K562 (cell line): ENCODE results near the gene SLC2A4. TPM values are rescaled to one million over a fixed set of nuclear protein-coding genes. Genes with fewer than 3 reads are reported as not detected.

ENCODE experiments used
- ARID2 ChIP-seq: fragments of 450-650 bp; IDR thresholded peaks from 2 replicates; pipeline ENCODE4 v1.6.1; 2017; ENCODE audit warnings: antibody characterized with exemption, mild to moderate bottlenecking
- BRD4 ChIP-seq: fragments of 200-600 bp; sonication (generic); IDR thresholded peaks from 2 replicates; pipeline ENCODE4 v1.6.1; 2017; ENCODE audit warnings: inconsistent platforms
- CCAR2 ChIP-seq: fragments of 200-400 bp; formaldehyde crosslinking; IDR thresholded peaks from 2 replicates; pipeline ENCODE4 v1.6.1; 2017; ENCODE audit warnings: mild to moderate bottlenecking, low read depth, low read length
- CHD4 ChIP-seq: fragments of 200-600 bp; sonication (generic); IDR thresholded peaks from 3 replicates; pipeline ENCODE4 v1.6.1; 2012; ENCODE audit warnings: low read depth, mild to moderate bottlenecking, mixed read lengths, low read length, inconsistent platforms; ENCODE audit not compliant: insufficient read depth, insufficient replicate concordance, poor library complexity, severe bottlenecking
- CXXC5 ChIP-seq: fragments of 250-450 bp; sonication (Bioruptor Pico); IDR thresholded peaks from 2 replicates; pipeline ENCODE4 v1.8.0; 2022; ENCODE audit warnings: inconsistent platforms, mild to moderate bottlenecking, moderate library complexity
- FOSL1 ChIP-seq: fragments of 200-800 bp; sonication (Bioruptor generic); conservative IDR thresholded peaks from 2 replicates; pipeline ENCODE4 v1.6.1; 2016; ENCODE audit warnings: missing genetic modification characterization, missing compliant biosample characterization
- GABPB1 ChIP-seq: sonication (generic); formaldehyde crosslinking; IDR thresholded peaks from 2 replicates; pipeline ENCODE4 v1.8.0; 2022; ENCODE audit warnings: mild to moderate bottlenecking, missing genetic modification reagents
- NFIC ChIP-seq: fragments of 450-650 bp; IDR thresholded peaks from 2 replicates; pipeline ENCODE4 v1.6.1; 2017; ENCODE audit warnings: mild to moderate bottlenecking, inconsistent platforms
- POLR2G ChIP-seq: fragments of 200-400 bp; formaldehyde crosslinking; IDR thresholded peaks from 2 replicates; pipeline ENCODE4 v1.6.1; 2017; ENCODE audit warnings: low read depth, mild to moderate bottlenecking, antibody characterized with exemption, low read length, moderate library complexity
- PURB ChIP-seq: sonication (generic); formaldehyde crosslinking; IDR thresholded peaks from 2 replicates; pipeline ENCODE4 v1.9.0; 2021; ENCODE audit warnings: low read depth, mild to moderate bottlenecking, missing genetic modification reagents
- RB1 ChIP-seq: fragments of 450-650 bp; IDR thresholded peaks from 2 replicates; pipeline ENCODE4 v1.6.1; 2017; ENCODE audit warnings: low read depth, mild to moderate bottlenecking
- polyA plus RNA-seq, 8 experiments: library from polyadenylated mRNA; depleted of rRNA in 4 of 8; stranded (reverse) in 5 of 8; unstranded in 3 of 8; fragments of >200 nt; fragmentation: Nextera tagmentation in 2 of 8; fragmentation: Illumina TruSeq in 1 of 8; extraction: Ambion mirVana in 2 of 8; extraction: Trizol in 1 of 8; gene quantifications; 2 replicates each; pipeline versions ENCODE4 v1.2.1 to v1.2.3, GENCODE V29; 2011 to 2014; ENCODE audit warnings: inconsistent platforms in 1 of 8, missing spikeins in 1 of 8
- total RNA-seq, 7 experiments: library from RNA; depleted of rRNA in 6 of 7; stranded (reverse); fragments of >200 nt in 6 of 7; fragmentation: Illumina TruSeq in 2 of 7; extraction: Trizol in 2 of 7; gene quantifications; 2 replicates each; pipeline versions ENCODE4 v1.2.1 to v1.2.3, GENCODE V29; 2011 to 2021; ENCODE audit warnings: low replicate concordance in 1 of 7
- TF ChIP-seq, protein P1 (sequence below): sonication (generic); formaldehyde crosslinking; IDR thresholded peaks from 2 replicates; pipeline ENCODE4 v1.8.0; 2022; ENCODE audit warnings: mild to moderate bottlenecking, missing genetic modification reagents, borderline replicate concordance
- TF ChIP-seq, protein P2 (sequence below): sonication (generic); formaldehyde crosslinking; IDR thresholded peaks from 2 replicates; pipeline ENCODE4 v1.8.0; 2022; ENCODE audit warnings: mild to moderate bottlenecking, missing genetic modification reagents

Gene SLC2A4
- total and polyA plus RNA-seq, 9 of the 15 experiments (the other 6 are each of a cell fraction or from before 2014, with no cell fraction given): 0.74 to 3.5 (median 1.6) TPM

DNA sequence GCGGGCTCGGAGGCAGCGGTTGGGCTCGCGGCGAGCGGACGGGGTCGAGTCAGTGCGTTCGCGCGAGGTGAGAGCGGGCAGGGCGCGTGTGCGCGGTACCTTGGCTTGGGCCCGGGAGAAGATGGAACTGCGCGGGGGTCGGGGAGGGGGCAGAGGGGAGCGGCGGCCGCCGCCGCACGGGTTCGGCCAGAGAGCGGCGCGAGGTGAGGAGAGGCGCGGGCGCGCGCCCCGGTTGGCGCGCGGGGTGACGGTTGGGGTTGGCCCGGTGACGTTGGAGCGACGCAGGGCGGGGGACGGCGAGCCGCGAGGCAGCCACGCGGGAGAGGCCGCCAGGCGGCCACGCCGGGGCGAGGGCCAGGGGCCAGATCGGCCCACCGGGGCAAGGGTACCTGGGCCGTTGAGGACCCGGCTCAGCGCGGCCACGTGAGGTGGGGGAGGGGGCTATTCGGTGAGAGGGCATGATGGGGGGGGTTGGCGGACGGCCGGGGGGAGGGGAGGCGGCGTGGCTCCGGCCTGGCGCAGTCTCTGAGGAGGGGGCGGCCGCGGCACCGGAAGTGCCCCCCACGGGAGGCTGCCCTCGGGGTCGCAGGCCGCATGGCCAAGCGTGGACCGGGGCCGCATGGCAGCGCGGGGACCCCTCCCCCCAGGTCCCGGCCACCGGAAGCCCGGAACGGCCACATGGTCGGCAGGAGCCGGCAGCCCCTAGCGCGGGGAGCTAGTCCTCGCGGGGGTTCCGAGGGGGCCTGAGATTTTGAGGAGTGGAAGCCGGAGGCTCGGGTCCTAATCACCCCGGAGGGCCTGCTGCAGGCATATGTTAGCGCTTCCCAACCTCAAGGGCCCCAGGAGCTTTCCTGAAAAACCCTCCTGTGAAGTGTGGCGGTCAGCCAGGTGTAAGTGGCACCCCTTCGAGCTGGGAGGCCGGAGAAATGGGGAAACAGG lies 26.4 kb downstream of the SLC2A4 start (continued):
- TF ChIP-seq, protein P1, sequence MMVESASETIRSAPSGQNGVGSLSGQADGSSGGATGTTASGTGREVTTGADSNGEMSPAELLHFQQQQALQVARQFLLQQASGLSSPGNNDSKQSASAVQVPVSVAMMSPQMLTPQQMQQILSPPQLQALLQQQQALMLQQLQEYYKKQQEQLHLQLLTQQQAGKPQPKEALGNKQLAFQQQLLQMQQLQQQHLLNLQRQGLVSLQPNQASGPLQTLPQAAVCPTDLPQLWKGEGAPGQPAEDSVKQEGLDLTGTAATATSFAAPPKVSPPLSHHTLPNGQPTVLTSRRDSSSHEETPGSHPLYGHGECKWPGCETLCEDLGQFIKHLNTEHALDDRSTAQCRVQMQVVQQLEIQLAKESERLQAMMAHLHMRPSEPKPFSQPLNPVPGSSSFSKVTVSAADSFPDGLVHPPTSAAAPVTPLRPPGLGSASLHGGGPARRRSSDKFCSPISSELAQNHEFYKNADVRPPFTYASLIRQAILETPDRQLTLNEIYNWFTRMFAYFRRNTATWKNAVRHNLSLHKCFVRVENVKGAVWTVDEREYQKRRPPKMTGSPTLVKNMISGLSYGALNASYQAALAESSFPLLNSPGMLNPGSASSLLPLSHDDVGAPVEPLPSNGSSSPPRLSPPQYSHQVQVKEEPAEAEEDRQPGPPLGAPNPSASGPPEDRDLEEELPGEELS (CRISPR knock-in tag): no peak
- no peak for TF ChIP-seq CHD4
- peak; percentile 27; the same call in 1 of the 2 replicates for TF ChIP-seq NFIC
- peak; percentile 26; the same call in 1 of the 2 replicates for TF ChIP-seq RB1
- TF ChIP-seq POLR2G: peak; percentile 70
- no peak for TF ChIP-seq ARID2
- TF ChIP-seq GABPB1: peak; percentile 49; the same call in 1 of the 2 replicates
- TF ChIP-seq CCAR2: no peak
- TF ChIP-seq CXXC5: 0 out of 2 replicates have a peak, but pooled peaks have one; percentile 27
- TF ChIP-seq, protein P2, sequence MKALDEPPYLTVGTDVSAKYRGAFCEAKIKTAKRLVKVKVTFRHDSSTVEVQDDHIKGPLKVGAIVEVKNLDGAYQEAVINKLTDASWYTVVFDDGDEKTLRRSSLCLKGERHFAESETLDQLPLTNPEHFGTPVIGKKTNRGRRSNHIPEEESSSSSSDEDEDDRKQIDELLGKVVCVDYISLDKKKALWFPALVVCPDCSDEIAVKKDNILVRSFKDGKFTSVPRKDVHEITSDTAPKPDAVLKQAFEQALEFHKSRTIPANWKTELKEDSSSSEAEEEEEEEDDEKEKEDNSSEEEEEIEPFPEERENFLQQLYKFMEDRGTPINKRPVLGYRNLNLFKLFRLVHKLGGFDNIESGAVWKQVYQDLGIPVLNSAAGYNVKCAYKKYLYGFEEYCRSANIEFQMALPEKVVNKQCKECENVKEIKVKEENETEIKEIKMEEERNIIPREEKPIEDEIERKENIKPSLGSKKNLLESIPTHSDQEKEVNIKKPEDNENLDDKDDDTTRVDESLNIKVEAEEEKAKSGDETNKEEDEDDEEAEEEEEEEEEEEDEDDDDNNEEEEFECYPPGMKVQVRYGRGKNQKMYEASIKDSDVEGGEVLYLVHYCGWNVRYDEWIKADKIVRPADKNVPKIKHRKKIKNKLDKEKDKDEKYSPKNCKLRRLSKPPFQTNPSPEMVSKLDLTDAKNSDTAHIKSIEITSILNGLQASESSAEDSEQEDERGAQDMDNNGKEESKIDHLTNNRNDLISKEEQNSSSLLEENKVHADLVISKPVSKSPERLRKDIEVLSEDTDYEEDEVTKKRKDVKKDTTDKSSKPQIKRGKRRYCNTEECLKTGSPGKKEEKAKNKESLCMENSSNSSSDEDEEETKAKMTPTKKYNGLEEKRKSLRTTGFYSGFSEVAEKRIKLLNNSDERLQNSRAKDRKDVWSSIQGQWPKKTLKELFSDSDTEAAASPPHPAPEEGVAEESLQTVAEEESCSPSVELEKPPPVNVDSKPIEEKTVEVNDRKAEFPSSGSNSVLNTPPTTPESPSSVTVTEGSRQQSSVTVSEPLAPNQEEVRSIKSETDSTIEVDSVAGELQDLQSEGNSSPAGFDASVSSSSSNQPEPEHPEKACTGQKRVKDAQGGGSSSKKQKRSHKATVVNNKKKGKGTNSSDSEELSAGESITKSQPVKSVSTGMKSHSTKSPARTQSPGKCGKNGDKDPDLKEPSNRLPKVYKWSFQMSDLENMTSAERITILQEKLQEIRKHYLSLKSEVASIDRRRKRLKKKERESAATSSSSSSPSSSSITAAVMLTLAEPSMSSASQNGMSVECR (CRISPR knock-in tag): peak; percentile 74; the same call in 1 of the 2 replicates
- TF ChIP-seq FOSL1 (tag): no peak; the same call in 1 of the 2 replicates
- TF ChIP-seq BRD4: peak; percentile 64; the same call in 1 of the 2 replicates
- TF ChIP-seq PURB: no peak
